ENCODE data around the gene CYP24A1. TPM values are rescaled to one million over a fixed set of nuclear protein-coding genes. Genes with fewer than 3 reads are reported as not detected.
A peak's percentile ranks its signal among the peaks of the same experiment; 100 is the strongest.

The CYP24A1 gene
- total RNA-seq, result 21.3 to 25.3 TPM (median 23.6 TPM) in 3 replicates

GRCh38 chr20:54173653-54174456 is at the start of gene CYP24A1:
TSS of gene CYP24A1 (minus strand) at chr20:54173986. CDS start at chr20:54173579, 407 bp downstream.
- Mint-ChIP-seq H3K4me3 (peak within 1 kb of the TSS; percentile 70), H3K4me1 (peaks cover 35% of the 10 kb centered on the region), H3K27me3 (ENCODE audit: low read depth) (peaks cover 57% of the 10 kb centered on the region), H3K9me3 (no peaks in the 10 kb centered on the region), H3K27ac (no peak within 1 kb of the TSS), H3K36me3 (no peaks in the 10 kb centered on the region)
- DNase-seq (ENCODE audit: low spot score in 2 of 2, unreplicated experiment in 2 of 2), result peak in 1 of 2 experiments; percentile 46
- TF ChIP-seq CTCF (IDR thresholded peaks at IDR 0.05; ENCODE audit: unreplicated experiment), result no peak

- Mint-ChIP-seq H3K27ac (no peak overlapping the region), H3K36me3 (no peaks in the 10 kb centered on the region), H3K9me3 (no peaks in the 10 kb centered on the region), H3K27me3 (ENCODE audit: low read depth) (no peaks in the 10 kb centered on the region), H3K4me3 (no peak overlapping the region), H3K4me1 (no peaks in the 10 kb centered on the region)
- no peak for TF ChIP-seq CTCF (IDR thresholded peaks at IDR 0.05; ENCODE audit: unreplicated experiment)
- DNase-seq (ENCODE audit: low spot score in 2 of 2, unreplicated experiment in 2 of 2), result no peak
Observed at GRCh38 chr20:54223285-54223684, 49.5 kb upstream of the CYP24A1 start.

GRCh38 chr20:54221996-54222890 is 48.5 kb upstream of the CYP24A1 start:
- H3K36me3 Mint-ChIP-seq, result no peaks in the 10 kb centered on the region
- no peaks in the 10 kb centered on the region for H3K27me3 Mint-ChIP-seq (ENCODE audit: low read depth)
- no peak for DNase-seq (ENCODE audit: low spot score in 2 of 2, unreplicated experiment in 2 of 2)
- H3K9me3 Mint-ChIP-seq, result no peaks in the 10 kb centered on the region
- H3K4me3 Mint-ChIP-seq, result no peak overlapping the region
- H3K27ac Mint-ChIP-seq, result no peak overlapping the region
- H3K4me1 Mint-ChIP-seq, result no peaks in the 10 kb centered on the region
- TF ChIP-seq CTCF (IDR thresholded peaks at IDR 0.05; ENCODE audit: unreplicated experiment), result no peak

GRCh38 chr20:54221353-54221752 is 47.6 kb upstream of the CYP24A1 start:
- H3K4me1 Mint-ChIP-seq, result no peaks in the 10 kb centered on the region
- H3K27me3 Mint-ChIP-seq (ENCODE audit: low read depth), result no peaks in the 10 kb centered on the region
- no peak for TF ChIP-seq CTCF (IDR thresholded peaks at IDR 0.05; ENCODE audit: unreplicated experiment)
- no peaks in the 10 kb centered on the region for H3K9me3 Mint-ChIP-seq
- H3K4me3 Mint-ChIP-seq, result no peak overlapping the region
- no peak for DNase-seq (ENCODE audit: low spot score in 2 of 2, unreplicated experiment in 2 of 2)
- H3K36me3 Mint-ChIP-seq, result no peaks in the 10 kb centered on the region
- H3K27ac Mint-ChIP-seq, result no peak overlapping the region

- Mint-ChIP-seq H3K4me3 (no peak overlapping the region), H3K27me3 (ENCODE audit: low read depth) (no peaks in the 10 kb centered on the region), H3K36me3 (peaks cover 3% of the 10 kb centered on the region), H3K27ac (no peak overlapping the region), H3K4me1 (peaks cover 2% of the 10 kb centered on the region), H3K9me3 (no peaks in the 10 kb centered on the region)
- TF ChIP-seq CTCF (IDR thresholded peaks at IDR 0.05; ENCODE audit: unreplicated experiment), result no peak
- no peak for DNase-seq (ENCODE audit: low spot score in 2 of 2, unreplicated experiment in 2 of 2)
Observed at GRCh38 chr20:54220722-54221121, 46.9 kb upstream of the CYP24A1 start.
